Parathyroid adenoma (tissue), 2 donors: ENCODE results near the gene GPATCH2.

Experiments
- H2AFZ ChIP-seq: fragments of 300-600 bp; sonication (generic); one replicate; pipeline ENCODE4 v1.7.0; 2017; ENCODE audit warnings: antibody characterized with exemption, mild to moderate bottlenecking
- H3K27ac ChIP-seq: fragments of 300-600 bp; sonication (generic); one replicate; pipeline ENCODE4 v1.7.0; 2017
- H3K27me3 ChIP-seq: fragments of 300-600 bp; sonication (generic); one replicate; pipeline ENCODE4 v1.7.0; 2017; ENCODE audit warnings: low read length; ENCODE audit not compliant: control insufficient read depth, insufficient read depth
- H3K36me3 ChIP-seq: fragments of 300-600 bp; sonication (generic); one replicate; pipeline ENCODE4 v1.7.0; 2017; ENCODE audit warnings: low read length; ENCODE audit not compliant: control insufficient read depth, insufficient read depth
- H3K4me1 ChIP-seq: fragments of 300-600 bp; sonication (generic); one replicate; pipeline ENCODE4 v1.7.0; 2017; ENCODE audit warnings: control low read depth
- H3K4me2 ChIP-seq: fragments of 300-600 bp; sonication (generic); one replicate; pipeline ENCODE4 v1.7.0; 2017; ENCODE audit warnings: low read length
- H3K4me3 ChIP-seq: fragments of 300-600 bp; sonication (generic); one replicate; pipeline ENCODE4 v1.7.0; 2017; ENCODE audit warnings: low read depth, low read length
- H3K79me2 ChIP-seq: fragments of 300-600 bp; sonication (generic); one replicate; pipeline ENCODE4 v1.7.0; 2017; ENCODE audit warnings: control low read depth
- H3K9ac ChIP-seq: fragments of 300-600 bp; sonication (generic); one replicate; pipeline ENCODE4 v1.7.0; 2017; ENCODE audit warnings: mild to moderate bottlenecking
- H3K9me3 ChIP-seq: fragments of 300-600 bp; sonication (generic); one replicate; pipeline ENCODE4 v1.7.0; 2017; ENCODE audit warnings: low read length; ENCODE audit not compliant: control insufficient read depth
- CTCF ChIP-seq: fragments of 300-600 bp; sonication (generic); IDR thresholded peaks from one replicate; pipeline ENCODE4 v1.7.0; 2017; ENCODE audit warnings: antibody characterized with exemption, mild to moderate bottlenecking
- donor health status: primary hyperparathyroidism.

The GPATCH2 gene

DNA sequence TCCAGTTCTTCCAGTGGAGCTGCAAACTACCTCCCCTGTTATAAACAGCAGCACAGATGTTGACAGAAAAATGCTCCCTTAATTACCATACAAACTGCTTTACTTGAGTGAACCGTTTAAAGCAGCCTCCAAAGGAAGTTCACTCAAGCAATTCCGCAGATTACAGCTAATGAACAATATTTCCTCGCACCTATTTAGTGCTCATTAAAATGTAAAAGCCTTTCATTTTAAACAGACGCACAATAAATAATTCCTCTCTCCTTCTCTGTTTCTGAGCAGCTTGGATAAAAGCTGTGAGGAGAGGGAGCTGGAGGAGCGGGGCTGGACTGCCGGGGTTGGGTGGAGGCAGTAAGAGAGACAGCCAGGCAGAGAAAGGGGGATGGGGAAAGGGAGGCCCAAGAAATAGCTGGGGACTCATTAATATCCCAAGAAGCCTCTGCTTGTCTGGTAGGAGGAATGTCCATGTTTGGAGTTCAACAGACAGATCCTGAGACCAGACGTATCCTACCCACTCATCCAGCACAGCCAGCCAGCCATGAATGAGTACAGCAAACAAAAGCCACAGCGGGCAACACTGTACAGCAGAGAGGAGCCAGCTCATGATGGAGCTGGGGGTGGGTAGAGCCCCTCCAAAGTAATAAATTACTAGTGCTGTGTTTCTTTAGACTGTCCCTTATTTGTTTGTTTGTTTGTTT, 227.7 kb downstream of the GPATCH2 start:
- Histone ChIP-seq H2AFZ (no peak overlapping the region), H3K9ac (no peak overlapping the region), H3K4me1 (no peaks in the 10 kb centered on the region), H3K79me2 (no peaks in the 10 kb centered on the region), H3K4me2 (no peak overlapping the region), H3K36me3 (no peaks in the 10 kb centered on the region), H3K27ac (no peak overlapping the region), H3K4me3 (no peak overlapping the region), H3K9me3 (no peaks in the 10 kb centered on the region), H3K27me3 (no peaks in the 10 kb centered on the region)
- no peak for TF ChIP-seq CTCF

GRCh38 chr1:217402301-217402700, 228.6 kb downstream of the GPATCH2 start:
- Histone ChIP-seq H3K4me1 (no peaks in the 10 kb centered on the region), H3K27me3 (no peaks in the 10 kb centered on the region), H2AFZ (no peak overlapping the region), H3K9me3 (no peaks in the 10 kb centered on the region), H3K79me2 (no peaks in the 10 kb centered on the region), H3K4me3 (no peak overlapping the region), H3K9ac (no peak overlapping the region), H3K4me2 (no peak overlapping the region), H3K27ac (no peak overlapping the region), H3K36me3 (no peaks in the 10 kb centered on the region)
- TF ChIP-seq CTCF, result no peak

- H3K4me1 ChIP-seq, result no peaks in the 10 kb centered on the region
- H3K27me3 ChIP-seq, result no peaks in the 10 kb centered on the region
- no peak overlapping the region for H2AFZ ChIP-seq
- no peaks in the 10 kb centered on the region for H3K36me3 ChIP-seq
- H3K9ac ChIP-seq, result no peak overlapping the region
- no peaks in the 10 kb centered on the region for H3K9me3 ChIP-seq
- TF ChIP-seq CTCF, result no peak
- no peak overlapping the region for H3K27ac ChIP-seq
- no peaks in the 10 kb centered on the region for H3K79me2 ChIP-seq
- no peak overlapping the region for H3K4me2 ChIP-seq
- no peak overlapping the region for H3K4me3 ChIP-seq
Measured at GRCh38 chr1:217393896-217394295, 237.0 kb downstream of the GPATCH2 start.

GRCh38 chr1:217392441-217392840, 238.4 kb downstream of the GPATCH2 start:
- H3K9me3 ChIP-seq, result no peaks in the 10 kb centered on the region
- no peak overlapping the region for H3K9ac ChIP-seq
- H3K4me3 ChIP-seq, result no peak overlapping the region
- H3K27ac ChIP-seq, result no peak overlapping the region
- H3K36me3 ChIP-seq, result no peaks in the 10 kb centered on the region
- no peaks in the 10 kb centered on the region for H3K27me3 ChIP-seq
- H3K4me2 ChIP-seq, result no peak overlapping the region
- H3K79me2 ChIP-seq, result no peaks in the 10 kb centered on the region
- H2AFZ ChIP-seq, result no peak overlapping the region
- H3K4me1 ChIP-seq, result no peaks in the 10 kb centered on the region
- no peak for TF ChIP-seq CTCF

- Histone ChIP-seq H3K36me3 (no peaks in the 10 kb centered on the region), H3K27ac (no peak overlapping the region), H3K4me2 (no peak overlapping the region), H3K4me1 (no peaks in the 10 kb centered on the region), H3K9me3 (no peaks in the 10 kb centered on the region), H3K4me3 (no peak overlapping the region), H3K79me2 (no peaks in the 10 kb centered on the region), H3K9ac (no peak overlapping the region), H3K27me3 (no peaks in the 10 kb centered on the region), H2AFZ (no peak overlapping the region)
- no peak for TF ChIP-seq CTCF
Measured at GRCh38 chr1:217389895-217390294, 241.0 kb downstream of the GPATCH2 start.
